GM18520 (cell line): ENCODE results near the gene DDX41.
A peak's percentile ranks its signal among the peaks of the same experiment; 100 is the strongest.
"Not testable (repeated sequence)": the region's sequence is repeated elsewhere in the genome, so short reads cannot be mapped to it uniquely, and the experiment has no call there.

Source experiments
- ATAC-seq: cut with Tn5 transposase; IDR thresholded peaks from one replicate; pipeline ENCODE4 v1.9.1; 2021; ENCODE audit not compliant: unreplicated experiment

Gene DDX41

DNA sequence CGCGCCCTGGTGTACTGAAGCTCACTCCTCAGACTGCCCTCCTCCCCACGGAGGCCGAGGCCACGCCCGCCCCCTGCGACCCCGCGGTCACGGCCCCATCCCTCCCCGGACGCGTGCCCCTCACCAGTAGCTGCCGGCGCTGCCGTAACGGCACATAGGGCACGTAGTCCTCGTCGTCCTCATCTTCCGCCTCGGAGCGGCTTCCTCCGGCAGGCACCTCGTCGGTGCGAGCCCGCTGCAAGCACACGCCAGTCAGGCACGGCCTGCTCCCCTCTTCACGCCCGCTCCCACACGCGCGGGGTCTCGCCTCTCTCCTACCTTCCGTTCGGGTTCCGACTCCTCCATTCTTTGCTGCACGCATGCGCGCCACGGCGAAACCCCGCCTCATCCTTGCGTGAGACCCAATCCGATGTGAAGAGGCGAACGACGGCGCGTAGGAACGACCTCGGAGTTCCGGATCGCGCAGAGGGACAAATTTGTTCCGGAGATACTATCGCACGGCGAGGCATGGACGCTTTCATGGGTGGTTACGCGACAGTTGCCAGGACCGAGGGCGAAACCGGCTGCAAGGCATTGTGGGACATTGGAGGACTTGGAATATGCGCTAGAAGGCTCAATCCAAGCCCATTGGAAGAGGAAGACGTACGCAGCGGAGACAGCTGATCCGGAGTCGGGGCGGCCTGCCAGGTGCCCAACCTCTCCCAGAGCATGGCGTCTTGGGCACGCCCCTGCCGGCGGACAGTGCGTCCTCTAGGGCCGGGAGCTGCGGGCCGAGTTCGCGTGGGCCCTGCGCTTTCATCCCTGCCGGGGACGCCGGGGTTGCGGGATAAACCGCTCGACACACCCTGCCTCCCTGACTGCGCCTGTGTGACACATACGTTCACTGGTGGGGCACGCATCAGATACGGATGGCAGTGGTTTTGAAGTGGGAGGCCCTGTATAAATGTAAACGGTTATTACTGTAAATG lies at the start of gene DDX41:
Gene DDX41 (minus strand): TSS at position 361 of the 968 bp plus-strand sequence. CDS start 16 bp downstream, at position 345.
- peak; percentile 81 for ATAC-seq

DNA sequence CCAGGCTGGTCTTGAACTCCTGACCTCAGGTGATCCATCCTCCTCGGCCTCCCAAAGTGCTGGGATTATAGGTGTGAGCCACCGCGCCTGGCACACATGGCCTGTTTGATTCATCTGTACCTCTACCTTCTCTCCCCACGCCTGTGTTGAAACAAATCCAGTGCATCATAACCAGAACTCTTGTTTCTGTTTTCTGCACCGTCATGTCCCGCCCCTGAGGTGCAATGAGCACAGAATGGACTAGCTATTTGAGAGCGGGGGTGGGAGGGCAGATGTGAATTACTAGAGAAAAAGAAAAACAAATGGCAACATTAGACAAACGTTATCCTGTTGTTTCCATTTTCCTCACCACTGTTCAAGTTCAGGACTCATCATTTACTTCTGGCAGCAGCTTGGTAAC lies 48.3 kb upstream of the DDX41 start:
- no peak for ATAC-seq

DNA sequence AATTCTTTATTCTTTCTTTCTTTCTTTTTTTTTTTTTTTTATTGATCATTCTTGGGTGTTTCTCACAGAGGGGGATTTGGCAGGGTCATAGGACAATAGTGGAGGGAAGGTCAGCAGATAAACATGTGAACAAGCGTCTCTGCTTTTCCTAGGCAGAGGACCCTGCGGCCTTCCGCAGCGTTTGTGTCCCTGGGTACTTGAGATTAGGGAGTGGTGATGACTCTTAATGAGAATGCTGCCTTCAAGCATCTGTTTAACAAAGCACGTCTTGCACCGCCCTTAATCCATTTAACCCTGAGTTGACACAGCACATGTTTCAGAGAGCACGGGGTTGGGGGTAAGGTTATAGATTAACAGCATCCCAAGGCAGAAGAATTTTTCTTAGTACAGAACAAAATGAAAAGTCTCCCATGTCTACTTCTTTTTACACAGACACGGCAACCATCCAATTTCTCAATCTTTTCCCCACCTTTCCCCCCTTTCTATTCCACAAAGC lies 42.7 kb upstream of the DDX41 start:
- ATAC-seq: not testable (repeated sequence)

DNA sequence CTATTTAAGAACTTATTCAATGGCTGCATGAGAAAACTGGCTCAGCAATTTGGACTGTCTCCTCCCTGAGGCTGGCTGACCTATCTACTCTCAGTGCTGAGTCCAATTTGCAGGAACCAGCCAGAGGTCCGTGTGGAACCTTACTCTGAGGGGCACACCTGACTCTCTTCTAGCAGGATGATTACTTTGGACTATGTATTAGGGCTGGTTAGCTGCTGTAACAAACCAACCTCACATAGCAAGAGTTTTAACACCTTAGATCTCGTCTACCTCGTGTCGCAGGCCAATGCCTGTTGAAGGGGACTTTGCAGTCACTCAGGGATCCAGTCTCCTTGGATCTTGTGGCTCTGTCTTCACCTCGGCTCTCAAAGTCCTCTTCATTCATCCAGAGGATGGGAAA lies 41.0 kb upstream of the DDX41 start:
- ATAC-seq: no peak

DNA sequence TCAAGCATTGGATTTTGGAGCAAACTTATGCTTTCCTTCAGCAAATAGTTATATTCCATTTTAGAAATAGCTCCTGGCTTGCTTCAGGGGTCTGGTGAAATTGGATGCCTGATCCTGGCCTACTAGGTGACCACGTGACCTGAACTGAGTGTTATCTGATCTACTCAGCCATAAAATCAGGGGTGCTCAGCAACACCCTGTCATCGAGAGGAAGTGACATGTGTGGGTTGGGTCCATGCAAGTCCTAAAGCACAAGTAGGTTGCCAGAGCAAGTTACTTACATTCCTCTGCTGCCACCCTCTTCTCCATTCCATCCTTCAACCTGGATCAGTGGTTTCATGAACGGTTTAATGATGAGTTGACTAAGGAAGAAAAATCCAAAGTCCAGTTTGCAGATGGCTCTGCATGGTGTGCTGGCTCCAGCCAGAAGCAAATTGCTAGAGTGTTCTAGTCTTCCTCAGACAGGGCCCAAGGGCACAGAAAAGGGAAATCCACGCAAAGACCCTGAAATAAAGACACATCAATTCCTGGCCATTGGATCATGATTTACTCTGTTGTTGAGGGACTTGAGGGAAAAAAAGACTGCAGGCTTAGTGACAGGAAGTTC lies 40.4 kb upstream of the DDX41 start:
- ATAC-seq: no peak

DNA sequence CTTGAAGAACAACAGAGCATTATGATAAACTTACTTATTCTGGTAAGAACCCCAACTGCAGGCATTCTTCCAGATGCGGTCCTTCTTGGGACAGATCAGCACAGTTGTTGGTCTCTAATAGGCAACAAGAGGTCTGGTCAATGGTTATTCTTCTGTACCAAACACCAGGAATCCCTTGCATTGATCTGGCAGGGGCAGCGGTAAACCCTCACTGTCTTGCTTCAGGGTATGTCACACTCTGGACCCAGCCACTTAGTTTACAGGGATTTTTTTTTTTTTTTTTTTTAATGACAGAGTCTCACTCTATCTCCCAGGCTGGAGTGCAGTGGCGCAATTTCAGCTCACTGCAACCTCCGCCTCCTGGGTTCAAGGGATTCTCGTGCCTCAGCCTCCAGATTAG lies 38.9 kb upstream of the DDX41 start:
- ATAC-seq: no peak

DNA sequence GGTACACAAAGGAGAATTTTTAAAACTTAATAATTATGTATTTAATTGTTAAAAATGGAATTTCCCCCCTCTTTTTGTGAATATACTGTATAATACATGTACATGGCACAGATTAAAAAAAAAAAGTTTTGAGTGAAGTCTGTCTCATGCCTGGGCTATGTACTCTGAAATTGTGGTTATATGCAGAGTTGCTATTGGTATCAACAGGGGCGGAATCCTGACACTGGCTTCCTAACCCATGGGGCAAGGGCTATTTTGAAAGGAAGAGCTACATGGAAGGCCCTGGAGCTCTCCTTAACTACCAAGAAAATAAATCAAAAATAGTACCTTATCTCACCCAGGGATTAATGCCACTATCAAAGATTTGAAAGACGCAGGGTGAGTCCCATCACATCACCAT lies 38.5 kb upstream of the DDX41 start:
- no peak for ATAC-seq

DNA sequence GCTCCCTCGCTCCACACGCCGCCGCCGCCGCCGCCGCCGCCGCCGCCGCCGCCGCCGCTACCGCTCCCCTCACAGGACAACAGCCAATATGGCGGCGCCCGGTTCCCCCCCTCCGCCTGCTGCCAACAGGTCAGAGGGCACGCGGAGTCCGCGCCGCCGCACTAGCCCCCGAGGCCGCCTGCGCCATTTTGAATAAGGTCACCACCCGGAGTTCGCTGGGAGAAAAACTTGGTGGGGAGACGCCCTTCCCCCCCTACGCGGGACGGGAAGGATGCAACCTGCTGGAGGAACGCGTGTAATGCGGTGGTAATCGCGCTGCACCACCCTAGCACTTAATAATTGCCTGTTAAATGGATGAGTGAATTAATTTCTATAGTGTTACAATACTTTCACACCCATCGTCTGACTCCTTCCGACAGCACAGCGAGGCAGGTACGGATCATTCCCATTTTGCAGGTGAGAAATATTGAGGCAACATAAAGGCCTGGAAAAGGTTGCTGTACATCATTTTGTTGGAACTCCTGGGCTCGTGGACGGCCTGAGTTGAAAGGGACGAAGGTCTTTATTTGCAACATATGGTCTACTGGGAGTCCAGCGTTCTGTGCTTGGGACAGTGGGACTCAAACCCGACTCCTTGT lies 37.8 kb upstream of the DDX41 start, which contains the start of gene FAM193B:
Gene FAM193B (minus strand): TSS at position 90 of the 638 bp plus-strand sequence. CDS start 105 bp downstream, outside the sequence.
- peak; percentile 84 for ATAC-seq

DNA sequence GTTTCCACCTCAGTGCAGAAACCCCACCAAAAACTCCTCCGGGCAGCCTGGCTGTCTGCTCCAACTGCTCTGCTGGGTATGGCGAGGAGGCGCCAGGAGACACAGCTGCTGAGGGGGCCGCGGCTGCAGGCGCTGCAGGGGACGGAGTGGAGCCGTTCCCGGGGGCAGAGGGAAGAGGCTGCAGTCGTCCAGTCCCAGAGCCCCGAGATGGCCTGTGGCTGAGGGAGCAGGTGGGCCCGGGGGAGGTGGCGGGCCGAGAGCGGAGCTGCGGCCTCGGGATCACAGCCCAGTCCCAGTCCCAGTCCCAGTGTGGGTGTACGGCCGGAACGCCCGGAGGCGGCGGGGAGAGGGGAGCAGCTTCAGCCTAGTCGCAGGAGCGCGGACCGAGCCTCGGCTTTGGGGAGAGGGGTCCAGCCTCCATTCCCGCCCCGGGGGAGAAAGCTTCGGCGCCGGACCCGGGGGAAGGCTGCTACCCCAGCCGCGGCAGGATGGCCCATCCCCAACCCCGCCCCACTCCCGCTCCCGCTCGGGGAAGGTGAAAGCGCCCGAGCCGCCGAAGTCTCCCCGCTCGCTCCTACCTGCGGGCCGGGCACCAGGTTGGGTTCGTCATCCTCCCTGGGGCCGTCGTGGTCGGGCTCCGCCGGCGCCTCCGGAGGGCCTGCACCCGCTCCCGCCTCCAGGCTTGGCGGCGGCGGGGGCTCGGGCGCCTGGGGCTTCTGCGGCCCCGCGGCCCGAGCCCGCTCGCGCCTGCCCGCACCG lies 37.1 kb upstream of the DDX41 start:
- ATAC-seq: peak; percentile 25

DNA sequence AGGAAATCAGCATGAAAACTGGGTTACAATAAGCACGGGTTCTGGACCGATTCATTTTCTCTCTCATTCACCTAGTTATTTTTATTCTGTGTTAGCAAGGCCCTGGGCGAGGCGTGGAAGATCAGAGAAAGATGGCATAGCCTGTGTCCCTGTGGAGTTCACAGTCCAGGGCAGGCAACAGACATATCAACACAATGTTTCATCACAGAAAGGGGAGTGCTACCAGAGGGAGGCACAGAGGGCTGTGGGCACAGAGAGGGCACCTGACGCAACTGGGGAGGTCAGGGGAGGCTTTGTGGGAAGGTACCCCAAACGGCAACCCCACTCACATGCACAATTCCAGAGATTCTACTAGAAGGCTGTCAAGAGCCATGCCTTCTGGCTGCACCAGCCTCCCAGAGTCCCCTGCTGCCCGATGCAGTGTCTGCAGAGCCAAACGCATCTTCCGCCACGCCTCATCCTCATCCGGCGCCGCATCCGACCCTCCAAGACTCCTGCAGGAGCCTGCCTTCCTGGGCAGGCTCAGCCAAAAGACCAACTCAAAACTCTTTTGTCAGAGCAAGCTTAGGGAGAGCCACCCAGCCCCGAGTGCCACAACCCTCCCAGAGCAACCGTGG lies 36.2 kb upstream of the DDX41 start:
- ATAC-seq: no peak

DNA sequence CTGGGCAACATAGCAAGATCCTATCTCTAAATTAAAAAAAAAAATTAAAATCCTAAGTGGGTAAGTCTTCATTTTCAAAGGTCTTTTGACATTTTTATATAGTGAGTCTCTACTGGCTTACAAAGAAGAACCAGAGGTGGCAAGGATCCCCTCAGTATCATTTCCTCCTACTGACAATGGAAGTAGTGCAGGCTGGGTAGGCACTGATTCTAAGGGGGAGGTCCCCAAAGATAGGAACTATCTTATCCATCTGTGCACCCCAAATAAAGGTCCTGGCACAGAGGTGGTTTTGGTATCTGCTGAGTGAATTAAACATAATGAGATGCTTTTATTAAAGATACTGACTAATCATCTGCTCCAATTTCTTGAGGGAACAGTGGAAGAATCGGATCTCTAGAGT lies 33.4 kb upstream of the DDX41 start:
- ATAC-seq: no peak

DNA sequence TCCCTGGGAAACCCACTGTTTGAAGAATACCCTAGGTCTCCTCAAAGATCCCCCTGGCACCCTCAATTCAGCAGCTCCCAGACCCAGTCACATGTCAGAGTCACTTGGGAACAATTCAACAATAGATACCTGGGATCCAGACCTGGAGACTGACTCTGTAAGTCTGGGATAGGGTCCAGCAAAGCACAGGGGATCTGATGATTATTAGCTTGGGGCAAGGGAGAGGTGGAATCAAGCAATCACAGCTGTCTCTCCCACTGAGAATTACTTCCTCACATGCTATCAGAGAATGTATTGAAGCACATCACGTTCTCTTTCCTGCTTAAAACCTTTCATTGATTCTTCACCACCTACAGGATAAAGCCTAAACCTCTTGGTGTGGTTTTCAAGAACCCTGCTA lies 31.7 kb upstream of the DDX41 start:
- ATAC-seq: no peak

DNA sequence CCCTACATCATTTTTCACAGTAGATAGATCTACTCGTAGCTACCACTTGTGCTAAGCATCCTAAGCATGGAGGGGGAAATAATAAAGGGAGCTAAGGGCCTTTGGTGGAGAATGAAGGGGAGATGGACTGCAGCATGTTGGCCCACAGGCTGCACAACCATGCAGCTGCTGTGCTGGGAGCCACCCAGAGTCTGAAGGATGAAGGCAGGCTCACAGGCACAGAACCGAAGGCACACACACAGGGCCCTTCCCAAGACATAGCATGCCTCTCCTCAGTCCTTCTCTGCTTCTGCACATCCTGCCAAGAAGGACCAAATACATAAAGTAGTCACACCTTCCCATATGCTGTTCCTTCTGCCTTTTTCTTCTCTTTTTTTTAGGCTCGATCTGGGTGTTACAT lies 31.0 kb upstream of the DDX41 start:
- no peak for ATAC-seq

DNA sequence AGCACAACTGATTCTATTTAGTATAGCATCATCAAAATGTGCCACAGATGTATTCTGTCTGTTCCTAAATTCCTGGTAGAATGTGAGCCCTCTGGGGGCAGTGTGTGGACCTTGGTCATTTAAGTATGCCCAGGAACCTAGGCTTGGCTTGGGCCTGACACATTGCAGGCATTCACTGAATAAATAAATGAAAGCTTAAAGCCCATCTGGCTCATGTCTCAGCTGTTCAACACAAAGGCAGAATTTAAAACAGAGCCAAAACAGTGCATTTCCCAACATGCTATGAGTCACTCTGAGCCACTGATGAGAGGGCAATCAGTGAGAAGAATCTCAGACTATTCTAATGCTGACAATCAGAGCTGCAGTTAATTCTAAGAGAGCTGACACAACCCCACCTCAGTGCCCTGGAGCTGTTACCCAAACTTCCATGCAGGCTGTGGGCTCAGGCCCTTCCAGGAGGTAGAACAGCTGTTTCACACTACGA lies 29.5 kb upstream of the DDX41 start:
- no peak for ATAC-seq

DNA sequence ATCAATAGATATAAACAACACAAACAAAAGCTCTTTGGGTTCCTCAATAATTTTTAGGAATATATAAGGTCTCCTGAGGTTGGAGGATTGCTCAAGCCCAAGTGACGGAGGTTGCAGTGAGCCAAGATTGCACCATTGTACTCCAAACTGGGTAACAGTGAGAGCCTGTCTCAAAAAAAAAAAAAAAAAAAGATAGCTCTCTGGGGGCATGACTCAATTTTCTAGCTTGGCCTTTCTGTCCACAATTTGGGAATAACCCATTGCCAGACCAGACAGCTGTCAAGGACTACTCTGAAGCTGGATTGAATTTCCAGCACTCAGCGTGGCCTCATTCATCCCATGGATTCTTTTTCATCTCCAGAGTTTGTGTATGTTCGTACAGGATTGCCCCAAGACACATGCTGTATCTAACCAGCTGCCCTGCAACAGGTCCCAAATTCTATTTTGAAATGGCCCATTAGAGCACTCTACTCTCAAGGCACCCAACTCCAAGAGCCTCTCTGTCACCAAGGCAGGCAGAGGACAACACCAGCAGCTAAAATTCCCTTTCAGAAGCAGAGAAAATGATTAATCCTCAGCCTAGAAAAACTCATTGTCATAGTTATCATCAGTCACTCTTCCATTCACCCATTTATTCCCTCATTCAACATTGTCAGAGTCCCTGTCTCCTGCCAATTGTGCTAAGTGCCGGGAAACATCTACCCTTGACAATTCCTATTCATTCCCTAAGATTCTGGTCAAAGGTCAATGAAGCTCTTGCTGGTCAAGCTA lies 28.9 kb upstream of the DDX41 start:
- no peak for ATAC-seq

DNA sequence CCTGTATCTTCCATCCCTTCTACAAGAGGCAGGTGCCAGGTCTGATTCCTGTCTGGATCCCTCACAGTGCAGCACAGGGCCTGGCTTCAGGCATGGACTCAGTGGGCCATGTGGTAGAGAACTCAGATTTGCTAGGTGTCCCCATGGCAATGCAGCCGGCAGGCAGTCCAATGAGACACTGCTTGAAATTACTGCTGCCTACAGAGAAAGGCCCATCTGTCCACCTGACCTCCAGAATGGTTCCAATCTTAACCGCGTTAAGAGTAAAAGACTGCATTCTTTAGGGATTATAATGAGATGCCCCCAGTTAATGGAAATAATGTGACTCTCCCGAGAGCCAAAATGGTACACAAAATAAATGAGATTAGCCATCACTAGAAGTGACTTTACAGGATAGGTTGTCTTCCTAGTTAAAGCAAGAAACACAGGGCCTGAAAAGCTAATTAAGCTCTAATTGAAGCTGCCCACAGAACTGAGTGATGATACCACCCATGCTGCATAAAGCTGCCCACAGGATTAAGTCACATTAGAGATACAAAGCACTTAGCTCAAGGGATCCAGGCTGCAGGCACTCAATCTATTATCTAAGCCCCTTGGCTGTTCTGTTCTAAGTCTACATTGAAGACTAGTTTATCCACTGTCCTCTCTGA lies 26.2 kb upstream of the DDX41 start:
- no peak for ATAC-seq

DNA sequence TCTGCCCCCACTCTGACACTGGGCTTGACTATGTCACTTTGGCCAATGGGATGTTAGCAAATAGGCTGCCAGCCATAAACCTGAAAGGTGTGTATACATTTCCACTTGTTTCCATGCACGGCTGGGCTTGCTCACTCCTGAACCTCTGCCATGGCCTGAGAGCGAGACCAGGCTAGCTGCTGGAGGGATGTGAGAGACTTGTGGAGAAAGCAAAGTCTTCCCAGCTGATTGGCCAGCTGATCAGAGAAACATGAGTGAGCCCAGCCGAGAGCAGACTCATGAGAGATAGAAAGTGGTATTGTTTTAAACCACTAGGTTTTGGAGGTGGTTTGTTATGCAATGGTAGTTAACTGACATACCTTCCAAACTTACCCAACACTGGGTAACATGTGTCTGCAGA lies 23.7 kb upstream of the DDX41 start:
- ATAC-seq: no peak

DNA sequence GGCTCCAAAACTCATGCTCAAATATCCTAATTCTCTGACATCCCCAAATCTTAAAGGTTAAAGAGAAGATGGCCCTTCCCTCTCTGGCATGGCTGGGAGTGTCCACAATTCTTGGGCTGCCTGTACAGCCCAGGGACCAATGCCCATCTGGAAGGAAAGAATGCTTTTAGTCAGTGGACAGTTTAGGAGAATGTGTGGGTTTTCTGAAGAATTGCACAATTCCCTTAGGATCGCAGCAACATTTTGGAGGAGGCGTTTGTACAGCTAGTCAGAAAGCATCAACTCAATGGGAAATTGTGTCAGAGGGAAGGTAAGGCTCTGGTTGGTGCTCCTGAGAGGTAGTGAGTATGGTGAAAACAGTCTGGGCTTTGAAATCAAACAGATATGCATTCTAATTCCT lies 22.6 kb upstream of the DDX41 start:
- ATAC-seq: no peak

DNA sequence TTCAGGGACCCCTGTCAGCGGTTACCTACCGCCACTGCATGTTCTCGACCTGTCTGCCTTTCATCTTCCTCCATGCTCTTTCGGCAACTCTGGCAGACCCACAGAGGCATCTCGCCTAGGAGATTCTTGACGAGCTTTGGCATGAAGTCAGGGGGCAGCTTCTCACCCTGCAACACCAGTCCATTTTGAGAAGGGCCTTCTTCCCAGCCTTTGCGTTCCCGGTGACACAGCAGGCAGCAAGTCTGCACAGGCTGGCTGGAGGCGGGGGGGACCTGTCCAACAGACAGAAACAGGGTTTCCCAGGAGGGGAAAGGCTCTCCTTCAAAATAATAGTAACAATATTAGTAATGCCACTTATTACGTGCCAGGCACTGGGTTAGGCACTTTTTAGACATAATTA lies 22.1 kb upstream of the DDX41 start:
- ATAC-seq: no peak
